IPS-18a (cell line): Measurements from ENCODE around the gene UBE2K.
"Not testable (repeated sequence)": the region's sequence is repeated elsewhere in the genome, so short reads cannot be mapped to it uniquely, and the experiment has no call there.

ENCODE experiments used
- H3K27ac ChIP-seq: one replicate; pipeline ENCODE4 v1.5.1; 2013; ENCODE audit warnings: low read length
- H3K27me3 ChIP-seq: one replicate; pipeline ENCODE4 v1.6.1; 2013; ENCODE audit warnings: mild to moderate bottlenecking, low read length; ENCODE audit not compliant: control insufficient read depth, insufficient read depth
- H3K36me3 ChIP-seq: one replicate; pipeline ENCODE4 v1.6.1; 2013; ENCODE audit warnings: low read depth, low read length; ENCODE audit not compliant: control insufficient read depth
- H3K4me1 ChIP-seq: one replicate; pipeline ENCODE4 v1.6.1; 2013; ENCODE audit warnings: low read depth, low read length; ENCODE audit not compliant: control insufficient read depth
- H3K4me3 ChIP-seq: one replicate; pipeline ENCODE4 v1.5.1; 2013; ENCODE audit warnings: low read length
- H3K9ac ChIP-seq: one replicate; pipeline ENCODE4 v1.6.1; 2013; ENCODE audit warnings: mild to moderate bottlenecking, low read length, moderate library complexity
- H3K9me3 ChIP-seq: one replicate; pipeline ENCODE4 v1.6.1; 2013; ENCODE audit warnings: low read depth, low read length; ENCODE audit not compliant: control insufficient read depth

The UBE2K gene

DNA sequence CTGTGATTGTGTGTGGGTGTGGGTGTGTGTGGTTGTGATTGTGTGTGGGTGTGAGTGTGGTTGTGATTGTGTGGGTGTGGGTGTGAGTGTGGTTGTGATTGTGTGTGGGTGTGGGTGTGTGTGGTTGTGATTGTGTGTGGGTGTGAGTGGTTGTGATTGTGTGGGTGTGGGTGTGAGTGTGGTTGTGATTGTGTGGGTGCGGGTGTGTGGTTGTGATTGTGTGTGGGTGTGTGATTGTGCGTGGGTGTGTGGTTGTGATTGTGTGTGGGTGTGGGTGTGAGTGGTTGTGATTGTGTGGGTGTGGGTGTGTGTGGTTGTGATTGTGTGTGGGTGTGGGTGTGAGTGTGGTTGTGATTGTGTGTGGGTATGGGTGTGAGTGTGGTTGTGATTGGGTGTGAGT, 115.8 kb downstream of the UBE2K start:
- H3K4me3 ChIP-seq, H3K36me3 ChIP-seq, H3K4me1 ChIP-seq, H3K9me3 ChIP-seq, H3K27me3 ChIP-seq, H3K27ac ChIP-seq, H3K9ac ChIP-seq: not testable (repeated sequence)

DNA sequence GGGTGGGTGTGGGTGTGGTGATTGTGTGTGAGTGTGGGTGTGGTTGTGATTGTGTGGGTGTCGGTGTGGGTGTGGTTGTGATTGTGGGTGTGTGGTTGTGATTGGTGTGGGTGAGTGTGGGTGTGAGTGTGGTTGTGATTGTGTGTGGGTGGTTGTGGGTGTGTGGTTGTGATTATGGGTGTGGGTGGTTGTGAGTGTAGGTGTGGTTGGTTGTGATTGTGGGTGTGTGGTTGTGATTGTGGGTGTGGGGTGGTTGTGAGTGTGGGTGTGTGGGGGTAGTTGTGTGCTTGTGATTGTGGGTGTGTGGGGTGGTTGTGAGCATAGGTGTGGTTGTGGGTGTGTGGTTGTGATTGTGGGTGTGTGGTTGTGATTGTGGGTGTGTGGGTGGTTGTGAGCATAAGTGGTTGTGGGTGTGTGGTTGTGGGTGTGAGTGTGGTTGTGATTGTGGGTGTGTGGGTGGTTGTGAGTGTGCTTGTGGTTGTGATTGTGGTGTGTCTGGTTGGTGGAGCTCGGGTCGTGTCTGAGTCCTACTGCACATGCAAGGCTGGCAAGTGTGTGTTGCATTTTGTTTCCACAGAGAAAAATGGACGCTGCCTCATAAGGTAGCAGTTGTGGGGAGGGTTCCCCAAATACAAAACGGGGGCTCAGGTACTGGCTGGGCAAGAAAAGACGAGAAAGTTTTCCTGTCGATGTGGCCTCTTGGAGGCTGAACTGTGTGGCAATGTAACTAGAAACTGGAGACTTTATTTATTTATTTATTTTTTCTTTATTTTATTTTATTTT, 116.7 kb downstream of the UBE2K start:
- Histone ChIP-seq H3K36me3 (no peaks in the 10 kb centered on the region), H3K4me3 (no peak overlapping the region), H3K9me3 (no peaks in the 10 kb centered on the region), H3K9ac (no peak overlapping the region), H3K4me1 (no peaks in the 10 kb centered on the region), H3K27me3 (no peaks in the 10 kb centered on the region), H3K27ac (no peak overlapping the region)

DNA sequence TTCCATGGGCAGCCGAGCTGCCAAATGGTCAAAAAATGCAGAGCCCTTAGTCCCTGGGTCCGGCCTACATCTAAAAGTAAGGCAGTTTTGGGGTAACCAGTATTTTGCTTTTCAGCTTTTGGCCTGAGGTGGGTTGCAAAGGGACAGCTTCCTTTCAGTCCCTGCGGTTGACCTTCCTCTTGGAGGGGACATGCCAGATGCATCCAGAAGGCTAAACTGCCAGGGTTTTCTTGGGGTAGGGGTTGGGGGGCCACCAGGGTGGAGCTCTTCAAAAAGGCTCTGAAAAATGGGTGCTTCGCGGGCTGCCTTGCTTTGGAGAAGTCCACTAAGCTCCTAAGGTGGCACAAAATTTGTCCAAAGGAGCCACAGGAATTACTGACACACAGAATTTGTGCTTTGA, 120.7 kb downstream of the UBE2K start:
- H3K4me3 ChIP-seq = no peak overlapping the region
- H3K27ac ChIP-seq = no peak overlapping the region
- H3K9me3 ChIP-seq = no peaks in the 10 kb centered on the region
- no peaks in the 10 kb centered on the region for H3K27me3 ChIP-seq
- H3K9ac ChIP-seq = no peak overlapping the region
- no peaks in the 10 kb centered on the region for H3K36me3 ChIP-seq
- H3K4me1 ChIP-seq = peaks cover 12% of the 10 kb centered on the region

DNA sequence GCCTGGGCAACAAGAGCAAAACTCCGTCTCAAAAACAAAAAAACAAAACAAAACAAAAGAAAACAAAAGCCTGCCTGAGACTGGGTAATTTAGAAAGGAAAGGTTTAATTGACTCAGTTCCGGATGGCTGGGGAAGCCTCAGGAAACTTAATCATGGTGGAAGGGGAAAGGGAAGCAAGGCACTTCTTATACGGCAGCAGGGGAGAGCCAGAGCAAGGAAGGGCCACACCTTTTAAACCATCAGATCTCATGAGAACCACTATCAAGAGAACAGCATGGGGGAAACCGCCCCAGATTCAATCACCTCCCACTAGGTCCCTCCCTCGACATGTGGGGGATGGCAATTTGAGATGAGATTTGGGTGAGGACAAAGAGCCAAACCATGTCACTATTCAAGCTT, 122.2 kb downstream of the UBE2K start:
- H3K4me1 ChIP-seq = peaks cover 12% of the 10 kb centered on the region
- H3K9ac ChIP-seq = no peak overlapping the region
- no peak overlapping the region for H3K4me3 ChIP-seq
- no peaks in the 10 kb centered on the region for H3K27me3 ChIP-seq
- H3K27ac ChIP-seq = no peak overlapping the region
- no peaks in the 10 kb centered on the region for H3K9me3 ChIP-seq
- peaks cover 6% of the 10 kb centered on the region for H3K36me3 ChIP-seq

DNA sequence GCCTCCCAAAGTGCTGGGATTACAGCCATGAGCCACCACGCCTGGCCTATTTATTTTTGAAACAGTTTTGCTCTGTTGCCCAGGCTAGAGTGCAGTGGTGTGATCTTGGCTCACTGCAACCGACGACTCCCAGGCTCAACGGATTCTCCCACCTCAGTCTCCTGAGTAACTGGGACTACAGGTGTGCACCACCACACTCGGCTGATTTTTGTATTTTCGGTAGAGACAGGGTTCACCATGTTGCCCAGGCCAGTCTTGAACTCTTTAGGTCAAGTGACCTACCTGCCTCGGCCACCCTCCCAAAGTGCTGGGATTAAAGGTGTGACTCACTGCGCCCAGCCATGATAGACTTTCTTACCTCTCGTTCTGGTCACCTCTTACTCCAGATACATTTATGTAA, 124.0 kb downstream of the UBE2K start:
- H3K27ac ChIP-seq = no peak overlapping the region
- H3K27me3 ChIP-seq = no peaks in the 10 kb centered on the region
- peaks cover 12% of the 10 kb centered on the region for H3K4me1 ChIP-seq
- H3K9ac ChIP-seq = no peak overlapping the region
- H3K36me3 ChIP-seq = peaks cover 8% of the 10 kb centered on the region
- no peak overlapping the region for H3K4me3 ChIP-seq
- no peaks in the 10 kb centered on the region for H3K9me3 ChIP-seq

DNA sequence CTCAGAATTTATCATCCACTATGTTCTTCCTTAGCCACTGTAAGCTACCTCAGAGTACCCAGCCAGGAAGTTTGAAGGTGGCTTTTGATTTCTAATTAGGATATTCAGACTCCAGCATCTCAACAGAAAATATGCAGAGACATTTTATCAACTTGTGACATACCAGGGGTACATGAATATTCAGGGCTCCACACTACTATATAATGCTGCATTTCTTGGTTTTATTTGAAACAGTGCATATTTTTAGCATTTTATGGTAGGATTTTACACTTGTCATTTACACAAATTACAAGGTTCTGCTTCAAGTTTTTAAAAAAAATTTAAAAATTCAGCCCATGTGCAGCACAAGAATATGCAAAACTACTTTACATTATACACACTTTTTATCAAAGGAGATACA, 124.7 kb downstream of the UBE2K start:
- H3K9me3 ChIP-seq = no peaks in the 10 kb centered on the region

DNA sequence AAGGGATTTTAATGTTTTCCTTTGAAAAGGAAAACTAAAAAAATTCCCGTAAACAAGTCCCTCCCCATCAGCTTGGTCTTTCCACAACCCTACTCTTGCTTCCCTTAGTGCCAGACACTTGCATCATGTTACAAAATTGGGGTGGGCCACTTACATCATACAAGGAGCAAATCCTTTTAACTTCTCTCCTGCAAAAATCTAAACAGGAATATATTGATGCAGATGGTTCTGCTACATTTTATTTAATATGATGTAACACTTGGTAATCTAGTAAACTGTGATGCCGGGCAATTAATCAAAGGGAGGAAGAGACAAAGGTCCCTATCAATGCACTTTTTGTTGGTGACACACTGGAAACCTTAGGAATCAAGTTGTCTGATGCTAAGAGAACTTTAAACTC, 125.3 kb downstream of the UBE2K start:
- H3K9ac ChIP-seq = no peak overlapping the region
- H3K4me3 ChIP-seq = no peak overlapping the region
- no peak overlapping the region for H3K27ac ChIP-seq
- no peaks in the 10 kb centered on the region for H3K27me3 ChIP-seq
- H3K4me1 ChIP-seq = peaks cover 12% of the 10 kb centered on the region
- no peaks in the 10 kb centered on the region for H3K9me3 ChIP-seq
- peaks cover 15% of the 10 kb centered on the region for H3K36me3 ChIP-seq

More for the DNA sequence above, 124.7 kb downstream of the UBE2K start:
- no peak overlapping the region for H3K4me3 ChIP-seq
- no peak overlapping the region for H3K9ac ChIP-seq
- peaks cover 12% of the 10 kb centered on the region for H3K4me1 ChIP-seq
- no peaks in the 10 kb centered on the region for H3K27me3 ChIP-seq
- peaks cover 11% of the 10 kb centered on the region for H3K36me3 ChIP-seq
- H3K27ac ChIP-seq = no peak overlapping the region

DNA sequence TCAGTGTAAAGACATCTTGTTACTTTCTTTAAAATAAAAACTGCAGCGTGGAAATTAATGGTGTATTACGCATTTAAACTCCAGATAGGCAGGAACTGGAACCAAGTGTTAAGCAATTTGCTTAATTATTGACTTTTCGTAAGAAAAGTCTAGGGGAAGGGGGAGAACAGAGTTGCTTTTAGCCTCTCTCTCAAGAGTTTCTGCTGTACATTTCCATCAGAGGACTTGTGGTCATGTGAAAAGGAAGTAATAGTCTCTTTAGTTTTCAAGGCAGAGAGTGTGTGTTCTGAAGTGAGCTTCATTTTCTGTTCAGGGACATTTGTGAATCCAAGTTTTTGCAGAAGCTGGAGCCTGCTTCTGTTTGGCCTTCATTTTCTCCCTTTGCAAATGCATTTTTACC, 127.2 kb downstream of the UBE2K start:
- Histone ChIP-seq H3K27ac (no peak overlapping the region), H3K36me3 (peaks cover 25% of the 10 kb centered on the region), H3K9ac (no peak overlapping the region), H3K4me3 (no peak overlapping the region), H3K9me3 (no peaks in the 10 kb centered on the region), H3K27me3 (no peaks in the 10 kb centered on the region), H3K4me1 (peaks cover 10% of the 10 kb centered on the region)

DNA sequence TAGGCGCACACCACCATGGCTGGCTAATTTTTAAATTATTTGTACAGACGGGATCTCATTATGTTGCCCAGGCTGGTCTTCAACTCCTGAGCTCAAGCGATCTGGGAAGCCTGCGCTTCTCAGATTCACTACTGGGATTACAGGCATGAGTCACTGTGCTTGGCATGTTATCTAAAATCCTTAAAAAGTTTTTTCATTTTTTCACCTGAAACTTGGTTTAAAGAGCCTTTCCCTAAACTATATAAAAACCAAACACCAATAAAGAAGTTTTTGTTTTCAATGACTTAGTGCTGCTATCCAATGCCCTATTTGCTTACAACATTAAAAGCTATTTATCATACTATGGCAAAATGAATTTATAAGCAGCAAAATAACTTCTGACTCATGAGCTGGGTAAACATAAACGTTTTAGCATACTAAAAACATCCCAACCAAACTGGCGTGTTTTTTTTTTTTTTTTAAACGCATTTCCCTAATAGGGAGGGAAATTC, 127.8 kb downstream of the UBE2K start:
- Histone ChIP-seq H3K27me3 (no peaks in the 10 kb centered on the region), H3K36me3 (peaks cover 31% of the 10 kb centered on the region), H3K4me1 (peaks cover 3% of the 10 kb centered on the region), H3K4me3 (no peak overlapping the region), H3K9ac (no peak overlapping the region), H3K27ac (no peak overlapping the region), H3K9me3 (no peaks in the 10 kb centered on the region)
